CD4-positive, alpha-beta memory T cell (primary cell): ENCODE measurements around the gene RAB27B. TPM values are rescaled to one million over a fixed set of nuclear protein-coding genes. Genes with fewer than 3 reads are reported as not detected.
"Not testable (repeated sequence)": the region's sequence is repeated elsewhere in the genome, so short reads cannot be mapped to it uniquely, and the experiment has no call there.

Source experiments
- CTCF ChIA-PET: fragments of 350-600 bp; sonication (Branson Sonifier 250); formaldehyde crosslinking; loops from one replicate; lab custom pipeline; 2021; ENCODE audit warnings: inconsistent platforms; ENCODE audit not compliant: partially characterized antibody; lab: Charles Lee
- POLR2A ChIA-PET: fragments of 350-600 bp; sonication (Branson Sonifier 250); formaldehyde crosslinking; loops from one replicate; lab custom pipeline; 2021; ENCODE audit not compliant: partially characterized antibody; lab: Charles Lee
- DNase-seq, 5 donors: peaks; one replicate each; pipeline versions ENCODE4 v3.0.0 to v3.0.0-alpha.2; 2020 to 2022; ENCODE audit warnings: mixed read lengths in 1 of 5
- H3K27ac ChIP-seq: one replicate; pipeline ENCODE4 v1.7.0; 2013; ENCODE audit warnings: low read depth, low read length
- H3K27me3 ChIP-seq: 2 replicates; pipeline ENCODE4 v1.7.0; 2013; ENCODE audit warnings: mild to moderate bottlenecking, low read length, moderate library complexity; ENCODE audit not compliant: insufficient read depth
- H3K36me3 ChIP-seq: 2 replicates; pipeline ENCODE4 v1.7.0; 2013; ENCODE audit warnings: mild to moderate bottlenecking, low read length, moderate library complexity; ENCODE audit not compliant: insufficient read depth
- H3K4me1 ChIP-seq: 2 replicates; pipeline ENCODE4 v1.7.0; 2013; ENCODE audit warnings: mild to moderate bottlenecking, low read length, moderate library complexity; ENCODE audit not compliant: insufficient read depth
- H3K4me3 ChIP-seq, 2 donors: one replicate each; pipeline ENCODE4 v1.7.0; 2013; ENCODE audit warnings: low read length in 2 of 2, mild to moderate bottlenecking in 1 of 2
- H3K9me3 ChIP-seq, 2 donors: one replicate each; pipeline ENCODE4 v1.7.0; 2013; ENCODE audit warnings: low read length in 2 of 2, control low read depth in 1 of 2; ENCODE audit not compliant: control insufficient read depth in 1 of 2
- H3K27ac Mint-ChIP-seq, 7 donors: one replicate each; pipeline ENCODE4 v1.8.0; 2020 to 2021; ENCODE audit warnings: mixed read lengths in 7 of 7, mild to moderate bottlenecking in 6 of 7, inconsistent platforms in 3 of 7, moderate library complexity in 3 of 7
- H3K27me3 Mint-ChIP-seq, 2 donors: one replicate each; pipeline ENCODE4 v1.8.0; 2020 to 2021; ENCODE audit warnings: mixed read lengths in 2 of 2
- H3K36me3 Mint-ChIP-seq, 2 donors: one replicate each; pipeline ENCODE4 v1.8.0; 2020 to 2021; ENCODE audit warnings: mixed read lengths in 2 of 2, inconsistent platforms in 1 of 2, mild to moderate bottlenecking in 1 of 2
- H3K4me1 Mint-ChIP-seq, 4 donors: one replicate each; pipeline ENCODE4 v1.8.0; 2020 to 2021; ENCODE audit warnings: mixed read lengths in 4 of 4, mild to moderate bottlenecking in 1 of 4
- H3K4me3 Mint-ChIP-seq, 8 donors: one replicate each; pipeline ENCODE4 v1.8.0; 2020 to 2021; ENCODE audit warnings: mixed read lengths in 8 of 8, mild to moderate bottlenecking in 7 of 8, moderate library complexity in 6 of 8, inconsistent platforms in 3 of 8
- H3K9me3 Mint-ChIP-seq, 8 donors: one replicate each; pipeline ENCODE4 v1.8.0; 2020 to 2021; ENCODE audit warnings: mixed read lengths in 8 of 8, mild to moderate bottlenecking in 5 of 8, inconsistent platforms in 3 of 8, moderate library complexity in 1 of 8
- intact Hi-C: fragments of 100-400 bp; cut with micrococcal nuclease; formaldehyde crosslinking; loops from one replicate; pipeline ENCODE4 v1.15.1; 2023
- polyA plus RNA-seq, 2 donors: library from polyadenylated mRNA; unstranded; fragments of 300-500 nt; fragmentation: Illumina TruSeq; gene quantifications; one replicate each; pipeline ENCODE4 v1.2.3, GENCODE V29; 2021
- total RNA-seq, 2 experiments: library from RNA; stranded (reverse); gene quantifications; one replicate each; pipeline ENCODE4 v1.2.3, GENCODE V29; 2021

RAB27B gene
- total and polyA plus RNA-seq, 4 experiments from 2014 or later: 1.0 to 3.1 (median 1.6) TPM

GRCh38 chr18:54813977-54814565, 14.2 kb upstream of the RAB27B start:
- no peak overlapping the region for H3K27ac ChIP-seq
- no peak for DNase-seq
- no peaks in the 10 kb centered on the region for H3K9me3 ChIP-seq
- no peaks in the 10 kb centered on the region for H3K36me3 ChIP-seq
- ChIA-PET POLR2A (no interaction called here), CTCF (no interaction called here)
- no peak overlapping the region for H3K4me3 ChIP-seq
- H3K36me3 Mint-ChIP-seq: no peaks in the 10 kb centered on the region
- H3K27me3 ChIP-seq: no peaks in the 10 kb centered on the region
- no peak overlapping the region for H3K4me3 Mint-ChIP-seq
- H3K4me1 ChIP-seq: peaks cover 8% of the 10 kb centered on the region
- H3K4me1 Mint-ChIP-seq: peaks cover 3 to 15% (median 9%) of the 10 kb centered on the region in 4 donors
- intact Hi-C loops: no loop called here
- H3K9me3 Mint-ChIP-seq: peaks cover 0 to 1% (median 0%) of the 10 kb centered on the region in 8 donors
- peaks cover 0 to 6% of the 10 kb centered on the region in 2 donors for H3K27me3 Mint-ChIP-seq
- H3K27ac Mint-ChIP-seq: no peak overlapping the region

DNA sequence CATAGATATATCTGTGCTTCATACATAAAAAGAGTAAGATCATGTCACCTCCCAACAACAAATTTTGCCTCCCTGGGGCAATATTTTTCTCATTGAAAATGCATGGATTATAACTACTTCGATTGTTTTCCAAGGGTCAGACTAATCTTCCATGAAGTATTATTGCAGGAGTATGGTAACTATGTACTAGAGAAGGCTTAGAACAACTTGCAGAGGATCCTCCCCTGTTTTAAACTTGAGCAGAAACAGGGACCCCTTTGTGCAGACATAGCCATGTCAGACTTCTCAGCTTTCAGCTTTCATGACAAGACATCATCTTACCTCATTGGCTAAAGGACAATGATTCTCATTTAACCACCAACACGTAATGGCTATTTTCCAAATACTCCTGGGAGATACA, 13.2 kb upstream of the RAB27B start:
- DNase-seq: no peak
- Mint-ChIP-seq H3K27me3 (peaks cover 0 to 6% of the 10 kb centered on the region in 2 donors), H3K36me3 (no peaks in the 10 kb centered on the region), H3K9me3 (peaks cover 0 to 1% (median 0%) of the 10 kb centered on the region in 8 donors), H3K4me3 (no peak overlapping the region), H3K27ac (no peak overlapping the region), H3K4me1 (peaks cover 3 to 15% (median 9%) of the 10 kb centered on the region in 4 donors)
- ChIA-PET CTCF (no interaction called here), POLR2A (no interaction called here)
- no peak overlapping the region for H3K4me3 ChIP-seq
- peaks cover 8% of the 10 kb centered on the region for H3K4me1 ChIP-seq
- intact Hi-C loops: no loop called here
- no peaks in the 10 kb centered on the region for H3K36me3 ChIP-seq
- no peaks in the 10 kb centered on the region for H3K27me3 ChIP-seq
- H3K9me3 ChIP-seq: no peaks in the 10 kb centered on the region
- H3K27ac ChIP-seq: no peak overlapping the region

DNA sequence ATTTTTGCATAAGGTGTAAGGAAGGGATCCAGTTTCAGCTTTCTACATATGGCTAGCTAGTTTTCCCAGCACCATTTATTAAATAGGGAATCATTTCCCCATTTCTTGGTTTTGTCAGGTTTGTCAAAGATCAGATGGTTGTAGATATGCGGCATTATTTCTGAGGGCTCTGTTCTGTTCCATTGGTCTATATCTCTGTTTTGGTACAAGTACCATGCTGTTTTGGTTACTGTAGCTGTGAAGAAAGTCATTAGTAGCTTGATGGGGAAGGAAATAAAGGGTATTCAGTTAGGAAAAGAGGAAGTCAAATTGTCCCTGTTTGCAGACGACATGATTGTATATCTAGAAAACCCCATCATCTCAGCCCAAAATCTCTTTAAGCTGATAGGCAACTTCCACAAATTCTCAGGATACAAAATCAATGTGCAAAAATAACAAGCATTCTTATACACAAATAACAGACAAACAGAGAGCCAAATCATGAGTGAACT, 7.4 kb upstream of the RAB27B start:
- intact Hi-C loops: loop anchor here (10.0 kb wide), 1 partner anchor 466 kb away; the partner anchor contains the start of genes C18orf54 and STARD6
- H3K36me3 Mint-ChIP-seq, POLR2A ChIA-PET, H3K27ac Mint-ChIP-seq, H3K27ac ChIP-seq, H3K27me3 ChIP-seq, DNase-seq, CTCF ChIA-PET, H3K4me1 Mint-ChIP-seq, H3K9me3 ChIP-seq, H3K27me3 Mint-ChIP-seq, H3K9me3 Mint-ChIP-seq, H3K4me3 ChIP-seq, H3K4me1 ChIP-seq, H3K36me3 ChIP-seq, H3K4me3 Mint-ChIP-seq: not testable (repeated sequence)

DNA sequence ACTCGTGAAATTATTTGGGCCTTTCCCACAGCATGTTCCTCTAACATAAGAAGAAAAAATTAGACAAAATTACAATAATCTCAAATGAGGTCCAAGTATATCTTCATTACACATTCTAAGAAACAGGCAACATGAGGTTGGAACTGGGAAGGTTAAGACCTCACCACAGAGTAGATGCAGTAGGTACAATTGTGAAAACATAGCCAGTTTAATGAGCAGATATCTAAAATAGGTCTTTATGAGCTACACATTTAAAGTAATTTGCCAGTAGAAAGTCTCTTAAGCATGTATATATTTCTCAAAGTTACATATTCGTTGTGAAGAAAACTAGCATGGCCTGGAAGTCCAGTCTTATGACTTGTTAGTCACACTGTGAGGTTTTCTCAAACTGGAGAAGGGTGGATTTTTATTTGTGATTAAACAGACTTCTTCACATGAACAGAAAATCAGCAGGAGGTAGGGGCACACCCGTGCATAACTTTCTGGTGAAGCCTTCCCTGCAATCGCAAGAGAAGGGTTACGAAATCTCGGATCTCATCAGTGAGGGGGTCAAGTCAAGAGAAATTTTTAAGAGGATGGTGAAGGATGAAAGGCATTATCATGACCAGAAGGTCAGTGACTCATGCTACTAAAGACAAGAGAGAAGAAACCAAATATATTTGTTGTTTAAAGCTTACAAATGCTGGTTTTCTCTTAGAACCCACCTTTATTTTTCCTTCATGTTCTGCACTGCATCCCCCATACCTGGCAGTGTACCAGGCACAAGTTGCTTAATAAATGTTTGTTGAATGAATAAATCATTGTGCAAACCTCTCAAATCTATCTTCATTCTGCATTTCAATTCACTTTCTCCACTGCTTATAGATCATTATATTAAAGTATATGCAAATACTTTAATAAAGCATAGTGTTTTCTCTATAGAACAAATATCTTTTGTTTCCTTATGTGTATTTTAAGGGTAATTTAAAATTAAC, 5.1 kb upstream of the RAB27B start:
- Mint-ChIP-seq H3K27ac (no peak overlapping the region), H3K36me3 (no peaks in the 10 kb centered on the region), H3K27me3 (peaks cover 2 to 3% of the 10 kb centered on the region in 2 donors), H3K4me3 (no peak overlapping the region), H3K4me1 (peaks cover 4 to 9% (median 5%) of the 10 kb centered on the region in 4 donors), H3K9me3 (peaks cover 0 to 1% (median 0%) of the 10 kb centered on the region in 8 donors)
- H3K27me3 ChIP-seq: no peaks in the 10 kb centered on the region
- DNase-seq: no peak
- H3K4me1 ChIP-seq: peaks cover 6% of the 10 kb centered on the region
- POLR2A ChIA-PET: no interaction called here
- H3K9me3 ChIP-seq: no peaks in the 10 kb centered on the region
- CTCF ChIA-PET: interaction anchor here (1.3 kb wide), 1 partner anchor 9 kb away, joined by 3 read pairs; no protein-coding TSS in a partner anchor
- no peaks in the 10 kb centered on the region for H3K36me3 ChIP-seq
- H3K4me3 ChIP-seq: no peak overlapping the region
- intact Hi-C loops: loop anchor here (10.0 kb wide), 1 partner anchor 468 kb away; the partner anchor contains the start of genes C18orf54 and STARD6
- no peak overlapping the region for H3K27ac ChIP-seq

GRCh38 chr18:54824761-54825160, 3.5 kb upstream of the RAB27B start:
- H3K27me3 ChIP-seq: no peaks in the 10 kb centered on the region
- H3K4me3 Mint-ChIP-seq: no peak overlapping the region
- no peak overlapping the region for H3K4me3 ChIP-seq
- peaks cover 15% of the 10 kb centered on the region for H3K4me1 ChIP-seq
- peaks cover 0 to 2% of the 10 kb centered on the region in 2 donors for H3K27me3 Mint-ChIP-seq
- H3K4me1 Mint-ChIP-seq: peaks cover 12 to 17% (median 12%) of the 10 kb centered on the region in 4 donors
- intact Hi-C loops: loop anchor here (5.0 to 10.0 kb wide), 2 partner anchors 107 to 470 kb away; partner anchors contain the start of genes C18orf54 and STARD6
- H3K9me3 Mint-ChIP-seq: no peaks in the 10 kb centered on the region
- no peaks in the 10 kb centered on the region for H3K36me3 ChIP-seq
- no peak for DNase-seq
- H3K9me3 ChIP-seq: no peaks in the 10 kb centered on the region
- no peak overlapping the region for H3K27ac Mint-ChIP-seq
- peaks cover 0 to 3% of the 10 kb centered on the region in 2 donors for H3K36me3 Mint-ChIP-seq
- no peak overlapping the region for H3K27ac ChIP-seq
- ChIA-PET CTCF (no interaction called here), POLR2A (no interaction called here)

GRCh38 chr18:54825601-54826344, 2.5 kb upstream of the RAB27B start:
- ChIA-PET POLR2A (no interaction called here), CTCF (no interaction called here)
- no peak overlapping the region for H3K27ac ChIP-seq
- no peaks in the 10 kb centered on the region for H3K9me3 ChIP-seq
- H3K4me3 Mint-ChIP-seq: no peak overlapping the region
- H3K27me3 ChIP-seq: no peaks in the 10 kb centered on the region
- DNase-seq: no peak
- no peak overlapping the region for H3K4me3 ChIP-seq
- H3K27ac Mint-ChIP-seq: no peak overlapping the region
- H3K9me3 Mint-ChIP-seq: no peaks in the 10 kb centered on the region
- intact Hi-C loops: loop anchor here (5.0 to 10.0 kb wide), 2 partner anchors 108 to 471 kb away; partner anchors contain the start of genes C18orf54 and STARD6
- peaks cover 15% of the 10 kb centered on the region for H3K4me1 ChIP-seq
- H3K27me3 Mint-ChIP-seq: peaks cover 0 to 2% of the 10 kb centered on the region in 2 donors
- H3K4me1 Mint-ChIP-seq: peaks cover 16 to 26% (median 18%) of the 10 kb centered on the region in 4 donors
- no peaks in the 10 kb centered on the region for H3K36me3 ChIP-seq
- H3K36me3 Mint-ChIP-seq: peaks cover 0 to 3% of the 10 kb centered on the region in 2 donors
